ENCODE results near the gene LAMA2.

DNA sequence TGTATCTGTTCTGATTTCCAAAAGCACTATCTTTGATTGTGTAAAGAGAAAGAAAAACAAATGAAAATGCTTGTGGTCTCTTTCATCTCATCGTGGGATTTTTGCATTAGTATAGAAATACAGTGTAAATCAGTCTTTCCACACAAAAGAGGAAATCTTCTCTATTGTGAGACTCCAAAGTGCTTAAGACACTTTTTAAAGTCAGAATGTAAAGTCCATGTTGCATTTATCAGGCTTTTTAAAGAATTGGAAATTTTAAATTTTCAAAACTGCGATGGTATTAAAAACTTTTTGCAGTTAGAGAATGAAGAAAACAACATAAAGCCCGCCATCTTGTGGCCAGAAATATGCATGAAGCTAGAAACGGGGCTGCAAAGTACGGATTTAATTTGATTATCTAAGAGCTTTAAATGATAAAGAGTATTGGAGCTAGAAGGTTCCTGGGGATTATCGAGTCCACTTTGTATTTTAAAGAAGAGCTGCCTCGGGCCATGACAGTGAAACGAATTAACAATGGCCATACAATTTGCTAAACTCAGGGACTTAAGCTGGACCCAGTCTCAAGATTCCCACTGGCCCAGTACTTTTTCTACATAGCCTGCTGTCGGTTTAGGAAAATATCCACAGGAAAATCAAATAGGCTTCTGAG lies 487.5 kb downstream of the LAMA2 start:
- TF ChIP-seq POLR2A (IDR thresholded peaks at IDR 0.05; ENCODE audit: low read length) (no peak), GATA1 (IDR thresholded peaks at IDR 0.05; ENCODE audit: low read depth, low read length) (no peak)

All from erythroblast (primary cell).